Stomach (tissue), 4 donors: ENCODE measurements around the gene TRABD2B.

Experiments
- POLR2A ChIP-seq, 4 donors: fragments of 450-650 bp; IDR thresholded peaks; one replicate each; pipeline ENCODE4 v1.6.1; 2016; ENCODE audit warnings: antibody characterized with exemption in 4 of 4, control low read depth in 2 of 4, mild to moderate bottlenecking in 1 of 4, moderate library complexity in 1 of 4
- POLR2AphosphoS5 ChIP-seq, 3 donors: sonication (generic); formaldehyde crosslinking; IDR thresholded peaks; one replicate each; pipeline ENCODE4 v1.6.1; 2016; ENCODE audit warnings: antibody characterized with exemption in 3 of 3
- TF ChIP-seq, protein P1 (sequence below), 7 experiments: fragments of 450-650 bp in 4 of 7; fragments of 200-600 bp in 3 of 7; sonication (generic) in 3 of 7; IDR thresholded peaks; one replicate each; pipeline ENCODE4 v1.5.1; 2016 to 2019; ENCODE audit warnings: antibody characterized with exemption in 7 of 7, control low read depth in 2 of 7, mild to moderate bottlenecking in 1 of 7

DNA sequence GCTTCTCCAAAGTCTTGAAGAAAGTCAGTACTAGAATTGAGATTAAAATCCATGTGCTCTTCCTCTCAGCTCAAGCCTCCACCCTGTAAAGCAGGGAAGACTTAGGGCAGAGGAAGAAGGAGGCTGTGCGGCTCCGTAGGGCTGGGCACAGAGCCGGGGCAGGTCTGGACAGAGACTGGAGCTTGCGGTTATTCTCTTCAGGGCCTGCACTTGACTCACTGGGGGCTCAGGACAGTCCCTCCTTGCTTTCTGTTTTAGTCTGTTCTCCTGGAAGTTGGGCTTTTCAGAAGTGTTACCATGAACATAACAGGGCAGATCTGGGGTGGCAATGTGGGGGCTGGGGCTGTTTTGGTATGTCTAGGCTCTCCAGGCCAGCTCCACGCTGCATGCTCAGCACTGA lies 21.6 kb upstream of the TRABD2B start:
- TF ChIP-seq POLR2AphosphoS5 (IDR thresholded peaks at IDR 0.05) (no peak), POLR2A (IDR thresholded peaks at IDR 0.05) (no peak)
- TF ChIP-seq, protein P1, sequence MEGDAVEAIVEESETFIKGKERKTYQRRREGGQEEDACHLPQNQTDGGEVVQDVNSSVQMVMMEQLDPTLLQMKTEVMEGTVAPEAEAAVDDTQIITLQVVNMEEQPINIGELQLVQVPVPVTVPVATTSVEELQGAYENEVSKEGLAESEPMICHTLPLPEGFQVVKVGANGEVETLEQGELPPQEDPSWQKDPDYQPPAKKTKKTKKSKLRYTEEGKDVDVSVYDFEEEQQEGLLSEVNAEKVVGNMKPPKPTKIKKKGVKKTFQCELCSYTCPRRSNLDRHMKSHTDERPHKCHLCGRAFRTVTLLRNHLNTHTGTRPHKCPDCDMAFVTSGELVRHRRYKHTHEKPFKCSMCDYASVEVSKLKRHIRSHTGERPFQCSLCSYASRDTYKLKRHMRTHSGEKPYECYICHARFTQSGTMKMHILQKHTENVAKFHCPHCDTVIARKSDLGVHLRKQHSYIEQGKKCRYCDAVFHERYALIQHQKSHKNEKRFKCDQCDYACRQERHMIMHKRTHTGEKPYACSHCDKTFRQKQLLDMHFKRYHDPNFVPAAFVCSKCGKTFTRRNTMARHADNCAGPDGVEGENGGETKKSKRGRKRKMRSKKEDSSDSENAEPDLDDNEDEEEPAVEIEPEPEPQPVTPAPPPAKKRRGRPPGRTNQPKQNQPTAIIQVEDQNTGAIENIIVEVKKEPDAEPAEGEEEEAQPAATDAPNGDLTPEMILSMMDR (IDR thresholded peaks at IDR 0.05): no peak
